Right forelimb (tissue), 1 donor: Measurements from ENCODE around the gene HTR6.
"Not testable (repeated sequence)": the region's sequence is repeated elsewhere in the genome, so short reads cannot be mapped to it uniquely, and the experiment has no call there.

ENCODE experiments used
- DNase-seq: peaks from one replicate; pipeline ENCODE4 v3.0.0-alpha.2; 2018

Gene HTR6

DNA sequence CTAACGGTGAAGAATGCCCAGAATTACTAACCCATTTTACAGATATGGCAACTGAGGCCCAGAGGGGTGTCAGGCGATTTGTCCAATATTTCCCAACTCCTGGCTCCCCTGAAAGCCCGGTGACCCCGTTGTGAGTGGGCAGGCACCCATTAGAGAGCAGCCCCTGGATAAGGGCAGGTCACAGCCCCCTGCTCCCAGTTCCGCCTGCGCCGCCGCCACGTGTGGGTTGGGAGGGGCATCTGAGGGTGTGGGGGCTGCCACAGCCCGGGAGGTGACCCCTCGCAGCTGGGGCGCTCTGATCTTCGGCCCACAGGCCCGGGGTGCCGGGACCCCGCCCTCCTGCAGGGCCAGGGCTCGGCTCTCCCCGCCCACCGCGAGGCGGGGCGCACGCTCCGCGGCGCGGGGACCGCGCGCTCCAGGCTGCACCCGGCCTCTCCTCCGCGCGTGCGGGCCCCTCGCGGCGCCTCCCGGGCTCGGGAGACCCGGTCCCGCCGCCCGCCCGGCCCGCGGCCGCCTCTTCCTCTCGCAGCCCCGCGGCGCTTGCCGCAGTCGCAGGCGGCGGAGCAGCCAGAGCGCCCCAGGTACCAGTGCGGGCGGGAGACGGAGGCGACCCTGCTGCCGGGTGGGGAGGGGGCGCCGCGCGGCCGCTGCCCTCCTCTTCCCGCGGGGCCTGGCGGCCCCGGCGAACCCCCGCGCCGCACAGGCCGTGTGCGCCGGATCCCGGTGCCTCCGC is at the start of gene HTR6:
Gene HTR6, plus strand, starts transcription at position 423 of the 733 bp plus-strand sequence. CDS start 879 bp downstream, outside the sequence.
- no peak for DNase-seq

DNA sequence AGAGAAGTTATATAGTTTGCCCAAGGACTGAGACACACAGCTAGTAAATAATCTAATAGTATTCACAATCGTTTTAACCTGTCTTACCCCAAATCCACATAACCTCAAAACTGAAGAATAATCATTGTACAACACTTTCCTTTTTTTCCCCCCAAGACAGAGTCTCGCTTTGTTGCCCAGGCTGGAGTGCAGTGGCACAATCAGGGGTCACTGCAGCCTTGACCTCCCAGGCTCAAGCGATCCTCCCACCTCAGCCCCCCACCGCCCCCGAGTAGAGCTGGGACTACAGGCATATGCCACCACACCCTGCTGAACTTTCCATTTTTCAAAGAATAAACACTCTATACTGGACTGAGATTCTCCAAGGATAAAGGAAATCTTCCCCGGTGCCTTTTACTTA is 49.2 kb upstream of the HTR6 start:
- no peak for DNase-seq

DNA sequence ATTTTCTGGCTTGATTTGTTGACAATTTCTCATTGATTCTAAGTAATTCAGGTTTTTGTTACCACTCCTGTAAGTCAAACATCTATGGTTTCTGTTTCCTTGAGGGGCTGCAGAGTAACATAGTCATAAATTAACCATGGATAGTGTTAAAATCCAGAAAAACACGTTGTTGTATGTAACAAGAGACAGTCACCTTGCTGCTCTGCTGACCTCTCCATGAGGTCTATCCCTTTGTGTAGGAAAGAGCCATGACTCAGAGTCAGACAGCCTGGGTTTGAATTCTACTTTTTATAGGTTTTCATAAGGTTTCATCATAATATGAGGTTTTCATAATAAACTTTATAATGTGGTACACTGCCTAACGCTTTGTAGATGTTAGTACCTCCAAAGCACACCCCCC is 48.2 kb upstream of the HTR6 start:
- DNase-seq, result no peak

DNA sequence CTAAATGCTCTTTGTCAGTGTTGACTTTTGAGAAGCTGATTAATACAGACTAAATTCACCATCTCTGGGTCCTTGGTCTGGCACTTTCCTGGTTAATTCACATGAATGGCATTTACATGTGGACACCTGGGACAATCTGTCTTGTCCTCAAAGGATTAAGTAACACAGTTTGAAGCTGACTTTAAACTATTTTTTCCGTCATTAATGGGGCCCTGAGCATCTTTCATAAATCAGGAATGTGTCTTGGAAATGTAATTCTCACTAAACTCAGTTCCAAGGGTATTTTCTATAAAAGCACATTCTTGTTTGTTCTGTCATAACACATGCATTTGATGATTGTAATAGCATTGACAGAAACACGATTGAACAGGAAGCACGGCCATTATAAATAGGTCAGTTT is 47.3 kb upstream of the HTR6 start:
- no peak for DNase-seq

DNA sequence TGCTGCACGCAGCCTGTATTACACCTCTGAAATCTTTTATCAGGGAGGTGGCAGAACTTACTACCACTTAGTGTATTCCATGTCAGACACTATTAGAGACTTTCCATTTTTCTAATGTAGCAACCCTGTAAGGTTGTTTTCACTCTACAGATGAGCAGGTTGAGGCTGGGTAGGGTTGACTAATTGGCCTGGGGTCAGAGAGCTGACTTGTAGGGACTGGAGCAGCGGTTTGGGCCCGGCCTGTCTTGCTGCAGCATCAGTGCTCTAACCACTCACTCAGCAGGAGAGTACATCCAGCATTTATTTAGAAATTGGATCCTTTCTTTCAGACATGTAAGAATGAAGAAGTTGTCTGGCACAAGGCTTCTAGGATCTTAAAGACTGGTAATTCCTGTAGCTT is 46.2 kb upstream of the HTR6 start:
- DNase-seq, result no peak

DNA sequence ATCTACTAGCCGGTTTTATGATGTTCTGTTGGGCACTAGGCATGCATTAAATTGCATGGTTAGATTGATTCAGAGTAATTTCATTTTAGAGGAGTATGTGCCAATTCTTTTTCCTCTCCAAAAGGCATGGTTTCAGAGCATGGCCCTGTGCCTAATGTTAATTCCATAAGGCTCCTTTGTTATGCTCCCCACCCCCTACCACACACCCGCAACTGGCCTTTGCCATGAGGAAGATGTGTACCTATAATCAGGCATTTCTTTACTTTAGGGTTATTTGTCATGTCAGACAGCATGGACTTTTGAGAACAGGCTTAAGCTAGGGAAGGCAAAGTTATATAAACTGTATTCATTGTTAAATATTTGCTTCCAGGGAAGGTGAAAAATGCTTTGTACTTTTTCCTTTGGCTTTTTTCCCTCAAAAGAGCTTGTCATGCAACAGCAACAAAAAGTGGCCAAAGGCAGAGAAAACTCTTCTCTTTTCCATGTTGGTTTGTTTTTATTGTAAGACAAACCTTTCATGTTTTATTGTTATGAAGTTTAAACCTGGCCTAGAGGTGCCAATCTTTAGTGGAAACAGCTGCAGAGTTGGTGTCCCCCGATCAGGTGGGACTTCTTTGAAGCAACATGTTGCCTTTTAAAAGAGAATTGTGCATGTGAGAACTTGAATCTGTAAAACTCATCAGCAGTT is 44.8 kb upstream of the HTR6 start:
- no peak for DNase-seq

DNA sequence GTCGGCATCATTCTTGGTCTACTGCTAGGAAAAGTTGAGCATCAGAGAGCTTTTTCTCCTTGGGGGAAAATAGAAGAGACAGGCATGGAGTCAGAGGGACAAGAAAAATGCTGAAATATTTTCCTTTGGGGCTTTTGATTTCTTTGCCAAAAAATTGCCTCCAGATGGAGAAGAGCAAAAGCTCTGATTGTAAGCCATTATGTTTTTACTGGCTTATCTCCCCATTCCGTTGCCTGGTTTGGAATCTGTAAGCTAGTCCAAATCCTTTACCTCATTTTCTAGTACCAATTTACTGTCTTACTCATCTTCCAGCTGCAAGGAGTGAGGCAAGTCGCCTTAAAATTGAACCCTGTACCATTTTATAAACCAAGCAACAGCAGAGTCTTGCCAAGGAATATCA is 43.9 kb upstream of the HTR6 start:
- DNase-seq, result no peak

DNA sequence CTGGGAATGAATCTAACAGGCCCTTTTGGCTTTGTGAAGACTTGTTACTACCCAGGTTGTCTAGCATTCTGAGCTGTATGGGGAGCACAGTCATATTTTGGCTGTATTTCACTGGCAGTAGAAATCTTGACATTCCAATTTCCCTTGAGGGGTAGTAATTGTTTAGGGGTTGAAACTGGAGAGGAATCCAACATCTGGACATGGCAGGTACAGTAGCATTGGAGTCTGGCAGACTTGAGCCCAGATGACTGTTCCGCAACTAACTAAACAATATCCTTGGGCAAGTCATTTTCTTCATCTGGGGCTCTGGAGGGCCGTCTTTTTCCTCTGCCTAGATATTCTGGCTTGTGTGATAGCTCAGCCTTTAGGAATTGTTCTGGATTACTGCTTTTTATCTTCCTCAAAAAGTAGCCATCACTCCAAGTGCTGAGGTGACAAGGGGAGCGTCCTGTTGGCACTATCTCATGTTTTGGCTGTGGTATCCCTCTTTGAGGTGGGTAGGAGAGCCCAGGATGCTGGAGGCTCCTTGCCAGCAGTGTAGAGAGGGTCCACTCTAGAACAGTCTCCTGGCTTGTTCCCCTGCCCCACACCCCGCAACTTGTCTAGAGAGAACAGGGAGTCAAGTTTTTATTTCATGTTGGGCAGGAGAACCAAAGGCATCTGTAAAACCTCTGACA is 43.3 kb upstream of the HTR6 start:
- DNase-seq, result no peak

DNA sequence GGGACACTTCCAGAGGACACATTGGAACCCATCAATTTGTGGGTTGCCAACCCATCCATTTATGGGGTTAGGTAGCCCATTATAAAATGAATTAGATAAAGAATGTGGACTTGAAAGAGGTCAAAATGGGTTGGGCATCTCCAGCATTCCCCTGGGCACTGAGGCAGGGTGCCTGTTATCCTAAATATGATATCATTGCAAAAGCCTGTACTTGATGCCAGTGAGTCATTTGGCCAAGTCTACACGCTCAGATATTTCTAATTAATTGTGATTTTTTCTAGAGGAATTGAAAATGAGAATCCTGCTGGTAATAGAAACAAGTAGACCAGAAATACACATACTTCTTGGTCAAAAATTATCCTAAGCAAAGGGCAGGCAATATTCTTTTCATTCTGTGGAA is 42.5 kb upstream of the HTR6 start:
- no peak for DNase-seq

DNA sequence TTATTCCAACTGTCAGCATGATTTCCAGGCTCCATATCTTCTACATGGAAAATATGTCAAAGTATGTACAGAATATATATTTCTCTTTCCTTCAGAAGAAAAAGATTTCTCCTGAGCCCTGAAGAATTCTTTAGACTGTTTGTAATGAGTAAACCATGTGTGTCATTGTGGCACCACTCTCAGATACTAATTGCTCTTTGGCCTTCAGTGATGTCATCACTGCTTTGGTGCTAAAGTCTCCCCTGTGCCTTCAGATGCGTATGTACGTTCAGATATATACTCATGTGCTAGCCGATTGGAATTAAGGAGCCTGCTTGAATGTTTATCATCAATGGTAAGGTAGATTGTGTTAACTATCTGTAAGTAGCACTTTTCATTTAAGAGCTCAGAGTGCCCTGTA is 41.2 kb upstream of the HTR6 start:
- no peak for DNase-seq

DNA sequence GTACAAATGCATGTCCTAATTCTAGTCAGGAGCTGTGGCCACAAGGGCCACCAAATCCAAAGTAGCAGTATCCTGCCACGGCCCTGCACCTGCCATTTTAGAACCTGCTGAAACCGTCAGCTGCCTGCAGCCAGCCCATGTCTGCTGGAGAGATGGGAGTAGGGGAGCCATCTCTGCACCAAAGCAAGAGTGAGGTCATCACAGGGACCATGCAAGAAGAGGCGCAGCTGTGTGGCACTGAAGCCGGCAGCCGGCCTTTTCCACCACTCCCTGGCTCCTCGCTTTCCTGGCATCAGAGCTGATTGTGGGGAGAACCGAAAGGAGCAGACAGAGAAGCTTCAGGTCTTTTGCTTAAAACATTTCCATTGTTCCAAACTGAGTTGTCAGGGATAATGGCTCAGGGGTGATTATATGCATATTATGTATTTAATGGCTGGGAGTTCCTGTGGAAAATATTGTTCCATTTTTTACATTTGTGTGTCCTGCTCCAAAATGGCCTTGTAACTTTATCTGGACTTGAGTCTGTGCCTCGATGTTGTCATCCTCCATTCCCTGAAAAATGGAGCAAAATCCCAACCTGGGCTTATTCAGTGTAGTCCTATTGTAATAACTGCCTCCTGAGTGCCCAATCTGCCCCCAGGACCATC is 39.3 kb upstream of the HTR6 start:
- DNase-seq, result no peak

DNA sequence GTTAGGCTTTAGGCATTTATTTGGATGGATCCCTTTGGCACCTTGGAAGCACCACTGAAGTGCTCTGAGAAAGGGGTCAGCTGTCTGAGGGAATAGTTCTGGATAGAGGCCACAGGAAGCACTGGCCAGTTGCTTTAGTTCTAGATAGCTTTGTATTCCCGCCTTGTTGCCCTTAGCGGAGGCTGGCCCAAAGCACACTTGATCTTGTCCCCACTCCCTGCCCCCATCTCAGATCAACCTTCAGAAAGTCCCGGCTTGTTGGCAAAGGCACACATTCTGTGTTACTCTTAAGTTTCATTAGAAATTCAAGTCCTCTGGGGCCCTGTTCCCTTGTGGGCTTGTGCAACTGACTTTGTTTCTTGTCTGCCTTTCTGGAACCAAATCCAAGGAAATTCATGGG is 35.8 kb upstream of the HTR6 start:
- no peak for DNase-seq

DNA sequence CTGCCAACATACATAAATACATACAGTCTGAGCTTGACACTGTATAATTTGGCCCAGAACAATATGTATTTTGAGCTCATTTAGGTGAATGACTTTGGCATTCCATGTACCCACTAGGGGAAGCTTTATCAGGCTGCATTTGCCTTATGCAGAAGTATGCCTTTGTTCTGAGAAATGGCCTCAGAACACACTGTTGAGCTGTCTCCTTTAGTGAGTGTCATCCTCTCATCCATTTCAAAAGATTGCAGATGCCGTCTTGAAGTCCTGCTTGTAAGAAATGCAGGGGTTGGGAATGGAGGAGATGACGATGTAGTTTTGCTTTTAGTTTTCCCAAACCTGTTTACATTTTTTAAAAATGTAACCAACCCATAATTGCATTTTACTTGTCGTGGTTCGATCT is 35.3 kb upstream of the HTR6 start:
- no peak for DNase-seq

DNA sequence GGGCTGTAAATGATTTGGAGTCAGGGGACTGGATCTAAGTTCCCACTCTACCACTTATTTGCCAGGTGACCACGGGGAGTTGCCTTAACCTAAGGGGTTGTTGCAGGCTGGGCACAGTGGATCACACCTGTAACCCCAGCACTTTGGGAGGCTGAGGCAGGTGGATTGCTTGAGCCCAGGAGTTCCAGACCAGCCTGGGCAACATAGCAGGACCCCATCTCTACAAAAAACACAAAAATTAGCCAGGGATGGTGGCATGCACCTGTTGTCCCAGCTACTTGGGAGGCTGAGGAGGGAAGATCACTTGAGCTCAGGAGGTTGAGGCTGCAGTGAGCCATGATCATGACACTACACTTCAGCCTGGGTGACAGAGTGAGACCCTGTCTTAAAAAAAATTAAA is 34.5 kb upstream of the HTR6 start:
- DNase-seq, result not testable (repeated sequence)

DNA sequence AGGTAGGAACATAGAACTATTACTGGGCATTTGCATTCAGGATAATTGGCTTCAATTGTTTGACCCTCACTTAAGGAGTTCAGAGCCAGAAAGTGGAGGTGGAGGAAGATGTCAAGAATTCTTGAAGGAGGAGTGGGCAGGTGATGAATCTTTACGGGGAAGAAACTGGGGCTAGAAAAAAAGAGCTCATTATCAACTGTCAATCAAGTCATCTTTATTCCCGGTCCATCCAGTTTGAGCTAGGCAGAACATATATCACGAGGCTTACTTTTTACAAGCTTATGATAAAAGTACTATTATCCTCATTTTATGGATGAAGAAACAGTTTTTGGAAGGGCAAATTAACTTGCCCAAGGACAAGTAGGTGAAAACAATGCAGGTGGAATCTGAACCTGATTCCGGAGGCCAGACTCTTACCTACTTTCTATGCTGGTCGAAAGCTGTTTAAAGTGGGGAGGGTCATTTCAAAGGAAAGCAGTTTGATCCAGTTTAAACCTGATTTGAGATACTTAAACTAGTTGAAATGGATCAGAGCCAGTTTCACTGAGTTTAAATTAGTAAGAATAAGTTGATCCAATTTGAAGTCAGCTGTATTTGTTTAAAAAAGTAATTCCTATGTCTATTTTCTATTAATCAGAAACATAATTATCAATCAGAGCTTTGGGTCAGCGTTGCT is 33.8 kb upstream of the HTR6 start:
- no peak for DNase-seq

DNA sequence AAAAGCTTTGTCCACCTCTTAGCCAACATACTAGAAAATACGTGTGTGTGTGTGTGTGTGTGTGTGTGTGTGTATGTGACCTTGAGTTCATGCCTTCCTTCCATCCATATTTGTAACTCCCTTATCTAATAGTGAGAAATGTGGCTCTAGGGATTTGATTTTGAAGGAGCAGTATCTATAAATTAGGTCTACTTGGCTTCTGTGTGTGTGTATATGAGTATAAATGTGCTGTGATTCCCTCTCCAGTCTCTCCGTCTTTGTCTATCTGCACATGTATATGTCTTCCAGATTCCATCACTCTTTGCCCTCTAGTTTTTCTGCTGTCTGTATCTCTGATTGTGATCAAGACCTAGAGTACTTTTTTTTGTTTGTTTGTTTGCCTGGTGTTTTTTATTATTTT is 32.5 kb upstream of the HTR6 start:
- no peak for DNase-seq

DNA sequence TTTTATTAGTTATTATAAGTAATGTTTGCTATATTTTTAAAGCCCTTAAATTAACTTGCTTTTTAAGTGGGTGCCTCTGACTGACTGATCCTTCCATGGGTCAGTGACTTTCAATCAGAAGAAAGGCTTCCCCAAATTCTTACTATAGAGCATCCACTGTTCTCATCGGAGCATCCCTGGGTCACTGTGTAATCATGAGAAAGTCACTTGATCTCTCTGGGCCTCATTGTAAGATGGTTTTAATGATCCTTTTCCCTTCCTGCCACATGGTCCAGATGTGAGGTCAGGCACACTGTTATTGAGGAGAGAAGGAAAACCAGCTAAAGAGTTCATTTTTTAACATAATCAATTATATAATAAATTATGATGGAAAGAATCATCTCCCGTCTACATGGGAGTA is 31.6 kb upstream of the HTR6 start:
- no peak for DNase-seq

DNA sequence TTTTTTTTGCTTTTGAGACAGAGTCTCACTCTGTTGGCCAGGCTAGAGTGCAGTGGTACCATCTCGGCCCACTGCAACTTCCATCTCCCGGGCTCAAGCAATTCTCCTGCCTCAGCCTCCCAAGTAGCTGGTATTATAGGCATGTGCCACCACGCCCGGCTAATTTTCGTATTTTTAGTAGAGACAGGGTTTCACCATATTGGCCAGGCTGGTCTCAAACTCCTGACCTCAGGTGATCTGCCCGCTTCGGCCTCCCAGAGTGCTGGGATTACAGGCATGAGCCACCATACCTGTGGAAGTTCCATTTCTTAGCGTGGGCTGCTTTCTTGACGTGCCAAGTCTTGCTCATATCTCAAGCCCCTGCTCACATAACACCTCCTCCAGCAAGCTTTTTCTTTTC is 29.6 kb upstream of the HTR6 start:
- not testable (repeated sequence) for DNase-seq

DNA sequence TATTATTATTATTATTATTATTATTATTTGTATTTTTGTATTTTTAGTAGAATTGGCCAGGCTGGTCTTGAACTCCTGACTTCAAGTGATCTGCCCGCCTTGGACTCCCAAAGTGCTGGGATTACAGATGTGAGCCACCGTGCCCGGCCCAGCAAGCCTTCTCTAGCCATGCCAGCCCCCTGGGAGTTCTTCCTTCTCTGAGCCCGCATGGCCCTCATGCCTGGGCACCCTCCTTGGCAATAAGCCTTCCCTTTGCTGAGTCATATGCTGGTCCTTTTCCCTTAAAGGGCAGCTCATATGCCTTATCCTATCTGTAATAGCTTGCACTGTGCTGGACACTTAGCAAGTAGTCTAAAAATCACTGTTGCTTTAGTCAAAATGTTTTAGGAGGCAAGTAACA is 29.0 kb upstream of the HTR6 start:
- DNase-seq, result no peak

DNA sequence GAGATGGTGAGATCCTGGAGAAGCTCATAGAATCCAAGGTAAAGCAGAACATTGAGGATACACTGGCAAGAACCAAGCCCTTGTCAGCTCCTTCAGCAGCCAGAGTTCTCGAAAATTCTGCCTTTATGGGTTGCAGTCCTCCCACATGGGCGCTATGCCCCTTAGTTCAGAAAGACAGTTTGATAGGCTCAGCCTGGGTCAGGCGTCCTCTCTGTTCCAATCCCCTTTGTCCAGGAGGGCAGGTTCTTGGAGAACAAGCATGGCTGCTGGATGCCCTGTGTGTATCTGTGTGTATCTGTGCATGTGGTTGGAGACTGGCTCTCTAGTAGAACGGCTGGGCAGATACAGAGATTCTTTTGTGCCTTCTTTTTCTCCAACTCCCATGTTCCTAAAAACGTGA is 28.6 kb upstream of the HTR6 start:
- DNase-seq, result no peak

DNA sequence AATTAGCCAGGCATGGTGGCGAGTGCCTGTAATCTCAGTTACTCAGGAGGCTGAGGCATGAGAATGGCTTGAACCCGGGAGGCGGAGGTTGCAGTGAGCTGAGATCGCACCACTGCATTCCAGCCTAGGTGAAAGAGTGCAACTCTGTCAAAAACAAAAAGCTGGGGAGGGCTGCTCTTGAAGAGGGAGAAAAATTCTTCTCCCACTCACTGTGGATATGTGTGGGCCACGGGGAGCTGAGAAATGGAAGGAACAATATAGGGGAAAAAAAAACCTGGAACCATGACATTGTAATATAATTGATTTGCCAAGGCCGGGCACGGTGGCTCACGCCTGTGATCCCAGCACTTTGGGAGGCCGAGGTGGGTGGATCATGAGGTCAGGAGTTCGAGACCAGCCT is 27.9 kb upstream of the HTR6 start:
- not testable (repeated sequence) for DNase-seq

DNA sequence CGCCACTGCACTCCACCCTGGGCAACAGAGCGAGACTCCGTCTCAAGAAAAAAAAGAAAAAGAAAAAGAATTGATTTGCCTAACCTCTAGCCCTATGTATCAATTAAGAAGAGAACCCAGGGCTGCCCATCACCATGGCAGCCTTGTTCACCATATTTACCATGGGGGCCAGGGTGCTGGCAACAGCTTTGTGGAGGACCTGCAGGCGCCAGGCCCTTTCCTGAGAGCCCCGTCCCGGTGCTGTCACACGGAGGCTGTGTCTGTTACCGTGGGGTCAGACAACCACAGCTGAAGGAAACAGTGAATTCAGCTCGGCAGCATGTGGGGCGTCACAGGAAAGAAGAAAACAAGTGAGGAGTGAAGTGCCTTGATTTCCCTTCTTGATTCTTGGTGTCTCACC is 27.1 kb upstream of the HTR6 start:
- DNase-seq, result no peak

DNA sequence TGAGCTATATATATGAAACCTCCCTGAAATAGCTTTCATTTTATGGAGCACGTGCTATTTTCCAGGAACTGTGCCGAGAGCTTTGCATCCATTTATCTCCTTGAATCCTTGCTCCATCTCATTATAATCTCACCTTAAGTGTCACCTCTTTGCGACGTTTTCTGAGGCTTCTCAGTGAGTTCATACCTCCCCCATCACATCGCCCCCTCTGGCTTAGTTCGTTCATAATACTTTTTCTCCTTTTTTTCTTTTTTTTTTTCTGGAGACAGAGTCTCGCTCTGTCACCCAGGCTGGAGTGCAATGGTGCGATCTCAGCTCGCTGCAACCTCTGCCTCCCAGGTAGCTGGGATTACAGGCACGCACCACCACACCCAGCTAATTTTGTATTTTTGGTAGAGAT is 25.4 kb upstream of the HTR6 start:
- not testable (repeated sequence) for DNase-seq
